Endothelial cell of umbilical vein (primary cell): ENCODE measurements around the gene ENAH. TPM values are rescaled to one million over a fixed set of nuclear protein-coding genes. Genes with fewer than 3 reads are reported as not detected.
A peak's percentile ranks its signal among the peaks of the same experiment; 100 is the strongest.

Experiments
- BruUV-seq: library from RNA; stranded (reverse); fragments of 400-500 nt; replicated peaks from 2 replicates; lab custom pipeline; 2021; lab: Mats Ljungman, UMichigan
- CTCF ChIA-PET: fragments of 300-600, 350-600 bp; sonication (Branson Sonifier 250); formaldehyde crosslinking; loops from one replicate; lab custom pipeline; 2021; ENCODE audit warnings: antibody characterized with exemption, inconsistent platforms; lab: Charles Lee
- POLR2A ChIA-PET: fragments of 300-600, 350-600 bp; sonication (Branson Sonifier 250); formaldehyde crosslinking; loops from one replicate; lab custom pipeline; 2021; ENCODE audit warnings: antibody characterized with exemption, inconsistent platforms; lab: Charles Lee
- DNase-seq: peaks from one replicate; pipeline ENCODE4 v3.0.0-alpha.2; 2011; ENCODE audit warnings: low read depth, low spot score
- FAIRE-seq: peaks from 2 replicates; lab custom pipeline; 2011; peaks lifted over from hg19 to GRCh38; lab: Jason Lieb, UNC
- H2AFZ ChIP-seq: 2 replicates; pipeline ENCODE4 v1.6.0; 2012; ENCODE audit warnings: low read depth, low read length, control low read depth, inconsistent platforms
- H3K27ac ChIP-seq: 2 replicates; pipeline ENCODE4 v1.5.1; 2011; ENCODE audit warnings: low read depth, mild to moderate bottlenecking, control low read depth, low read length, moderate library complexity; ENCODE audit not compliant: insufficient read depth
- H3K27me3 ChIP-seq, 2 experiments: 2 replicates each; pipeline versions ENCODE4 v1.6.0 to v1.6.1; 2011; ENCODE audit warnings: low read length in 2 of 2, mixed read lengths in 1 of 2; ENCODE audit not compliant: control insufficient read depth in 2 of 2, insufficient read depth in 2 of 2
- H3K36me3 ChIP-seq, 2 experiments: 2 replicates in 1 of 2; 3 replicates in 1 of 2; pipeline ENCODE4 v1.5.1; 2011; ENCODE audit warnings: low read length in 2 of 2, mild to moderate bottlenecking in 1 of 2, moderate library complexity in 1 of 2; ENCODE audit not compliant: control insufficient read depth in 2 of 2, insufficient read depth in 2 of 2; ENCODE audit errors: extremely low read depth in 1 of 2
- H3K4me1 ChIP-seq: 3 replicates; pipeline ENCODE4 v1.5.1; 2011; ENCODE audit warnings: mild to moderate bottlenecking, low read length; ENCODE audit not compliant: control insufficient read depth, insufficient read depth; ENCODE audit errors: extremely low read depth
- H3K4me2 ChIP-seq: 2 replicates; pipeline ENCODE4 v1.6.1; 2011; ENCODE audit warnings: low read length, control low read depth, mixed read lengths; ENCODE audit not compliant: insufficient read depth
- H3K4me3 ChIP-seq, 3 experiments: fragments of 200-600 bp in 1 of 3; sonication (generic), shearing (Covaris generic) in 1 of 3; replicated peaks in 1 of 3; 2 replicates each; pipeline ENCODE4 v1.5.1; 2011 to 2016; ENCODE audit warnings: control low read depth in 3 of 3, low read length in 3 of 3, mild to moderate bottlenecking in 2 of 3, inconsistent platforms in 1 of 3, low read depth in 1 of 3, moderate library complexity in 1 of 3; ENCODE audit not compliant: insufficient read depth in 1 of 3
- H3K79me2 ChIP-seq: 2 replicates; pipeline ENCODE4 v1.6.0; 2012; ENCODE audit warnings: low read length, inconsistent platforms; ENCODE audit not compliant: control insufficient read depth, insufficient read depth
- H3K9ac ChIP-seq: replicated peaks from 2 replicates; pipeline ENCODE3; 2011; ENCODE audit warnings: low read length, control low read depth; ENCODE audit not compliant: insufficient read depth; ENCODE audit errors: extremely low read depth
- H3K9me1 ChIP-seq: replicated peaks from 3 replicates; pipeline ENCODE4 v1.6.0; 2011; ENCODE audit warnings: mild to moderate bottlenecking, low read length; ENCODE audit not compliant: control insufficient read depth, insufficient read depth; ENCODE audit errors: extremely low read depth
- H3K9me3 ChIP-seq: replicated peaks from 2 replicates; pipeline ENCODE4 v1.5.1; 2012; ENCODE audit warnings: low read length, inconsistent platforms; ENCODE audit not compliant: control insufficient read depth, insufficient read depth
- H4K20me1 ChIP-seq: replicated peaks from 2 replicates; pipeline ENCODE3; 2011; ENCODE audit warnings: mild to moderate bottlenecking, low read length; ENCODE audit not compliant: control insufficient read depth, insufficient read depth; ENCODE audit errors: extremely low read depth
- CTCF ChIP-seq, 2 donors: IDR thresholded peaks; 1 replicate in 1 of 2; 2 replicates in 1 of 2; pipeline ENCODE4 v1.5.1; 2011; ENCODE audit warnings: low read length in 2 of 2, mild to moderate bottlenecking in 2 of 2, moderate library complexity in 2 of 2, control low read depth in 1 of 2, inconsistent platforms in 1 of 2, low read depth in 1 of 2; ENCODE audit not compliant: insufficient read depth in 1 of 2; ENCODE audit errors: extremely low read depth in 1 of 2
- EZH2 ChIP-seq: IDR thresholded peaks from 2 replicates; pipeline ENCODE4 v1.6.1; 2012; ENCODE audit warnings: borderline replicate concordance, low read depth, mild to moderate bottlenecking, moderate library complexity, low read length, inconsistent platforms; ENCODE audit not compliant: severe bottlenecking
- FOS ChIP-seq: IDR thresholded peaks from 2 replicates; pipeline ENCODE4 v1.6.1; 2011; ENCODE audit warnings: mild to moderate bottlenecking, low read length, moderate library complexity, borderline replicate concordance; ENCODE audit not compliant: insufficient read depth
- GATA2 ChIP-seq: IDR thresholded peaks from 2 replicates; pipeline ENCODE4 v1.7.0; 2011; ENCODE audit warnings: low read depth, mild to moderate bottlenecking, moderate library complexity, mixed read lengths, low read length; ENCODE audit not compliant: insufficient read length, insufficient read depth
- JUN ChIP-seq: IDR thresholded peaks from 2 replicates; pipeline ENCODE4 v1.6.1; 2011; ENCODE audit warnings: borderline replicate concordance, low read depth; ENCODE audit not compliant: insufficient read length, insufficient read depth
- MAX ChIP-seq: IDR thresholded peaks from 2 replicates; pipeline ENCODE4 v1.6.1; 2011; ENCODE audit not compliant: insufficient read depth, insufficient read length
- MYC ChIP-seq: IDR thresholded peaks from one replicate; pipeline ENCODE4 v1.6.1; 2011; ENCODE audit warnings: mild to moderate bottlenecking, low read depth, low read length
- POLR2A ChIP-seq: IDR thresholded peaks from 2 replicates; pipeline ENCODE4 v1.6.1; 2012; ENCODE audit warnings: low read depth, mild to moderate bottlenecking, control low read depth, low read length
- POLR2AphosphoS5 ChIP-seq: IDR thresholded peaks from 2 replicates; pipeline ENCODE4 v1.6.1; 2012; ENCODE audit warnings: low read depth, mild to moderate bottlenecking, control low read depth, low read length, moderate library complexity; ENCODE audit not compliant: insufficient read depth
- dilution Hi-C: fragments of 300-500 bp; cut with MboI; formaldehyde crosslinking; loops from one replicate; pipeline ENCODE4 v1.15.0; 2019; ENCODE audit warnings: low sequenced_read_pairs; ENCODE audit not compliant: extremely low pct_ligation_motif_present
- intact Hi-C: fragments of 100-400 bp; cut with micrococcal nuclease; formaldehyde crosslinking; loops from one replicate; pipeline ENCODE4 v1.10.0; 2022
- polyA plus RNA-seq, 4 experiments: library from polyadenylated mRNA; depleted of rRNA in 3 of 4; stranded (reverse) in 3 of 4; unstranded in 1 of 4; fragments of >200 nt; gene quantifications; 2 replicates each; pipeline versions ENCODE4 v1.2.1 to v1.2.3, GENCODE V29; 2011 to 2012; ENCODE audit warnings: missing spikeins in 1 of 4
- total RNA-seq: library from RNA; stranded (reverse); gene quantifications from 2 replicates; pipeline ENCODE4 v1.2.3, GENCODE V29; 2021

ENAH gene
- total and polyA plus RNA-seq, 2 donors (not counting 3 experiments of a cell fraction or from before 2014, with no cell fraction given): 19.9 to 95.6 TPM

- ChIA-PET CTCF (interaction anchor here (0.6 to 1.6 kb wide), 3 partner anchors 22 to 273 kb away, joined by 3 to 4 read pairs (median 4); no protein-coding TSS in a partner anchor), POLR2A (interaction anchor here (1.2 kb wide), 1 partner anchor 79 kb away, joined by 3 read pairs; no protein-coding TSS in a partner anchor)
- dilution Hi-C loops (no loop called here), intact Hi-C loops (no loop called here)
- Histone ChIP-seq H3K4me3 (no peak overlapping the region), H3K4me2 (no peak overlapping the region), H3K9ac (no peak overlapping the region), H4K20me1 (no peaks in the 10 kb centered on the region), H3K36me3 (no peaks in the 10 kb centered on the region), H3K9me1 (no peaks in the 10 kb centered on the region), H3K4me1 (no peaks in the 10 kb centered on the region), H3K27ac (no peak overlapping the region), H3K27me3 (no peaks in the 10 kb centered on the region), H3K79me2 (no peaks in the 10 kb centered on the region), H2AFZ (peak overlapping the region; percentile 47), H3K9me3 (no peaks in the 10 kb centered on the region)
- BruUV-seq: no TSS peak
- TF ChIP-seq MYC (no peak), JUN (no peak), POLR2A (no peak)
- FAIRE-seq: no peak
- no peak for DNase-seq
These were observed 24.6 kb upstream of the ENAH start for GRCh38 chr1:225677350-225678124.

GRCh38 chr1:225674381-225674780 is 21.5 kb upstream of the ENAH start:
- POLR2A ChIA-PET: no interaction called here

More at GRCh38 chr1:225674381-225674780, 21.5 kb upstream of the ENAH start:
- BruUV-seq: no TSS peak
- CTCF ChIA-PET: interaction anchor here (1.2 to 1.7 kb wide), 2 partner anchors 14 to 57 kb away, joined by 3 read pairs; no protein-coding TSS in a partner anchor
- H3K27me3 ChIP-seq: no peaks in the 10 kb centered on the region
- H3K9me1 ChIP-seq: no peaks in the 10 kb centered on the region
- no peak overlapping the region for H2AFZ ChIP-seq
- no peak for FAIRE-seq
- intact Hi-C loops (no loop called here), dilution Hi-C loops (no loop called here)
- no peaks in the 10 kb centered on the region for H3K9me3 ChIP-seq
- TF ChIP-seq MYC (no peak), MAX (no peak), EZH2 (no peak), JUN (no peak), CTCF (IDR thresholded peaks at IDR 0.05; ENCODE audit: extremely low read depth in 1 of 2, insufficient read depth in 1 of 2, low read depth in 1 of 2, low read length in 2 of 2) (no peak), GATA2 (no peak), POLR2A (no peak), POLR2AphosphoS5 (no peak), FOS (no peak)
- DNase-seq: no peak
- H3K9ac ChIP-seq: no peak overlapping the region
- no peaks in the 10 kb centered on the region for H4K20me1 ChIP-seq
- H3K79me2 ChIP-seq: no peaks in the 10 kb centered on the region
- H3K4me3 ChIP-seq: no peak overlapping the region
- H3K4me2 ChIP-seq: no peak overlapping the region
- H3K27ac ChIP-seq: no peak overlapping the region
- no peaks in the 10 kb centered on the region for H3K4me1 ChIP-seq
- no peaks in the 10 kb centered on the region for H3K36me3 ChIP-seq
